ENCODE results near the gene MLN.

The MLN gene

DNA sequence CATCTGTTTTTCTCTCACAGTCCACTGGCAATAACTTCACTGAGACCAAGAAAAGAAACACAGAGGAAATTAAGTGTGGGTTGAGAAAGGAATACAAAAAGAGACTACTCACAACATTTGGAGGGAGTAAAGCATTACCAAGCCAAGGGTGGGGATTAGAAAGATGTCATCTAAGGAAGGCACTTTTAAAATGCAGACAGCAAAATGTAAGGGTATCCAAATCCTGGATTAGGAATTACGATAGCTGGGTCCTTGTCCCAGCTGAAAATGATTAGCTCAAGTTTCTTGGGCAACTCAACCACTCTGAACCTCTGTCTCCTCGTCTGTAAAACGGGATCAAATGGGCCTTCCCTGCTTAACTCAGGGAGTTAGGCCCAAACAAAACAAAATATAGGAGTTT is 17.1 kb downstream of the MLN start:
- no peak for DNase-seq (ENCODE audit: low read depth)
- TF ChIP-seq, protein P1, sequence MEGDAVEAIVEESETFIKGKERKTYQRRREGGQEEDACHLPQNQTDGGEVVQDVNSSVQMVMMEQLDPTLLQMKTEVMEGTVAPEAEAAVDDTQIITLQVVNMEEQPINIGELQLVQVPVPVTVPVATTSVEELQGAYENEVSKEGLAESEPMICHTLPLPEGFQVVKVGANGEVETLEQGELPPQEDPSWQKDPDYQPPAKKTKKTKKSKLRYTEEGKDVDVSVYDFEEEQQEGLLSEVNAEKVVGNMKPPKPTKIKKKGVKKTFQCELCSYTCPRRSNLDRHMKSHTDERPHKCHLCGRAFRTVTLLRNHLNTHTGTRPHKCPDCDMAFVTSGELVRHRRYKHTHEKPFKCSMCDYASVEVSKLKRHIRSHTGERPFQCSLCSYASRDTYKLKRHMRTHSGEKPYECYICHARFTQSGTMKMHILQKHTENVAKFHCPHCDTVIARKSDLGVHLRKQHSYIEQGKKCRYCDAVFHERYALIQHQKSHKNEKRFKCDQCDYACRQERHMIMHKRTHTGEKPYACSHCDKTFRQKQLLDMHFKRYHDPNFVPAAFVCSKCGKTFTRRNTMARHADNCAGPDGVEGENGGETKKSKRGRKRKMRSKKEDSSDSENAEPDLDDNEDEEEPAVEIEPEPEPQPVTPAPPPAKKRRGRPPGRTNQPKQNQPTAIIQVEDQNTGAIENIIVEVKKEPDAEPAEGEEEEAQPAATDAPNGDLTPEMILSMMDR (conservative IDR thresholded peaks at IDR 0.05; ENCODE audit: control insufficient read depth, insufficient read depth, low read depth, low read length) = no peak
- H3K4me3 ChIP-seq (ENCODE audit: control insufficient read depth, low read depth, low read length) = peak overlapping the region; percentile 64

DNA sequence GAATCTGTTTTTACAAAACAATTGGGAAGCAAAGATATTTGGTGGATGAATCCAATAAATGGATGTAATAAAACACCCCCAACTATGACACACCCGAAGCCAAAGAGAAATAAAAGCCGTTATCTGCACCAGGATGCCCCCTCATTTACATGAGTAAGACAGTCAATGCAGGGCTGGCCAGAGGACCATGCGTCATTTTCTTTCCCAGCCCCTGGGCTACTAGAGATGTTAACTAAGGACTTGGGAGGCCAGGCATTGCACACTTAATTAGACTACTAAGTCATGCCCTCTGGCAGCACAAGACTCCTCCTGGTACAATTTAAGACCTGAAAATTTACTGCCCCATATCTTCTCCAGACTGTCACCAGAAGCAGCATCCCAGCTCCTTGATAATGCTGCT is 18.0 kb downstream of the MLN start:
- TF ChIP-seq, protein P1 (conservative IDR thresholded peaks at IDR 0.05; ENCODE audit: control insufficient read depth, insufficient read depth, low read depth, low read length) = no peak
- H3K4me3 ChIP-seq (ENCODE audit: control insufficient read depth, low read depth, low read length) = no peak overlapping the region
- peak; percentile 91 for DNase-seq (ENCODE audit: low read depth)

DNA sequence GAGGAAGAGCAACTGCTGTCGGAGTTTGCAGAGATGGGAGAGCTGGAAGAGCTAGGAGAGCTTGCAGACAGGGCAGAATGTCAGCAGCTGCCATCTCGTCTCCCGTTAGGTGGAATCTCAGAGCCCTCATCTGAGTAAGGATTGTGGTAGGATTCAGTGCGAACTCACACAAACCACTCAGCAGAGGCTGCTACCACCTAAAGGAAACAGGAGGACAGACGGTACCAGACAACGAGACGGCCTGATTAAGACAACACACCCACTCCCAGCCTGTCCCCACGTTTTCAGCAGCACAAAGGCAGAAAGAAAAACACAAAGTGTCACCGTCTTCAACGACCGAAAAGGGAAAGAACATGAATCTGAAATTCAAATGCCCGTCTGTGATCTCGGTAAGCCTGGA is 19.0 kb downstream of the MLN start:
- TF ChIP-seq, protein P1 (conservative IDR thresholded peaks at IDR 0.05; ENCODE audit: control insufficient read depth, insufficient read depth, low read depth, low read length) = no peak
- DNase-seq (ENCODE audit: low read depth) = no peak
- no peak overlapping the region for H3K4me3 ChIP-seq (ENCODE audit: control insufficient read depth, low read depth, low read length)

DNA sequence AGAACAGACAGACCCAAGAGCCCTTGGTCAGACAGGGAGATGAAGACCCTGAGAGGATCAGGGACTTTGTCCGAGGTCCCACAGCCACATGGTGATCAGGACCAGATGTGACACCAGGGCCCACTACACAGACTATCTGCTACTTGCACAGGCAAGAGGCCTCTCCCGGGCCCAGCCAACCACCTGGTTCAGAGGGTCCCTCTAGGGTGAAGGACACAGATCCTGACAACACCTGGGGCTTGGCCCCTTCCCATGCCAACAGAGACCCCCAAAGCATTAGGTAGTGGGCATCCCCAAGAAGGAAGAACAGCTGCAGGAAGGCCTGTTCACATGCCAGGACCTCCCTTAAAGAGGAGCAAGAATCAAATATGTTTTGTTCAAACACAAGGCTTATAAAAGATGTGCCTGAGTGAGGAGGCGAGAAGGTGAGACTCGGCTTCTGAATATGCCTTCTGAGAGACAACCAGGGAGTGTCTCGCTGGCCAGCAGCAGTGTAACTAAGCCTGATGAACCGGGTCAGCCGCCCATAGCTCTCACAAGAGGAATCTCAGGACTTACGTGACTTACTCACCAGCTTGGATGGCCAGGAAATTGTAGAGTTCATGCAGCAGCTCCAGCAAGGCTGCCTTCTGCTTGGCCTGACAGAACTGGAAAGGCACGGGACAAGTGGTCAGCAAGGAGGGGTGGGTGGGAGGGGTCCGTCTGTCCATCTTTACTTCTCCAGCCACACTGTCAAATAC is 19.9 kb downstream of the MLN start:
- TF ChIP-seq, protein P1 (conservative IDR thresholded peaks at IDR 0.05; ENCODE audit: control insufficient read depth, insufficient read depth, low read depth, low read length) = no peak
- no peak overlapping the region for H3K4me3 ChIP-seq (ENCODE audit: control insufficient read depth, low read depth, low read length)
- DNase-seq (ENCODE audit: low read depth) = no peak

DNA sequence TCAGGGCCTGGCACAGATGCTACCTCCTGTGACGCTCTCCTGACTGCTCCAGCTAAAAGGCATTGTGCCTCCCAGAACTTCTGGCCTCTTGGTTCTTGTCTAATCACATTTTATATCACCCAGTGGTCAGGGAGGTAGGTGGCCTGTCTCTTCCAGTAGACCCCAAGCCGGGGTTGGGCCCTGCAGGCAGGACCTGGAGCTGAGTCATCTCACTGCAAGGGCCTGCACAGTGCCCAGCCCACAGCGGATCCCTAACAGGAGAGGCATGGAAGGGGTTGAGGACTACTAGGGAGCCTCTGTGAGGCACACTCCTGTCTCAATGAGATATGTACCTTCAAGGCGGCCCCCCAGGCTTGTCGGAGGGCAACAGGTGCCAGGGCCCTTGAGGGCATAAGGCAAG is 21.2 kb downstream of the MLN start:
- TF ChIP-seq, protein P1 (conservative IDR thresholded peaks at IDR 0.05; ENCODE audit: control insufficient read depth, insufficient read depth, low read depth, low read length) = no peak
- no peak overlapping the region for H3K4me3 ChIP-seq (ENCODE audit: control insufficient read depth, low read depth, low read length)
- DNase-seq (ENCODE audit: low read depth) = no peak

DNA sequence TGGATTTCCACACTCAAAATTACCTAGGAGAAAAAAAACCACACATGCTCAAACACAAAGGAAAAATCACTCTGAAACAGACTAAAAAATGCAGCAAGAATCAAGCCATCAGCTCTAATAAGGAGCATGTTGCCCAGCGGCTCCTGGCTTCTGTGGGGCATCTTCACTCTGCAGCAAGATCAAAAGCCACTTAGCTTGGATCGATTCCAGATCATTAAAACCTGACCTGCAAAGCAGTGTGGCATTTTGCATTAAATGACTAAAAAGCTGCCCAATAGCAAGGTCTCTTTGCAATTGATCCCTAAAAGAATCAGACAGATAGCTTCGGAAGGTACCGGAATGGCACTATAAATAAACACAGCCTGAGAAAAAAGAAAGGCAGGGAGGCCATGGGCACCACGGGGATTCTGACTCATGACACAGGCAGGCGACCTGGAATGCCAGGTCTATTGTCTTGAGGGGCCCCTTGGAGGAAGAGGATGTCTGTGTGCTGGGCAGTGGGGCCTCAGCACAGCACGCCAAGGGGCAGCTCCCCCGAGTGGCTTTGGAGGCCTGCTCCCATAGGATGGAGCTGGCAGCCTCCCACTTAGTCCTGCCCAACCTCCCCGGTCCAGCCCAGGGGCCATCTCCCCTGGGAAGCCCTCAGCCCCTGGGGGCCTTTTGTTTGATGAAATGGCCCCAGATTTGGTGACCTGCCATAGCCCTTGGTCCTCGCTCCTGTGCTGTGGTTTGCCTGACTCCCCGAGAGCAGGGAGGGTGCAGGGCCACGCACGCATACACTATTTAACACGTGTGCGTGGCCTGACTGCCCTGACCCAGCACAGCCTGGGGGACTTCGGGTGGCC is 22.4 kb downstream of the MLN start:
- no peak for DNase-seq (ENCODE audit: low read depth)
- TF ChIP-seq, protein P1 (conservative IDR thresholded peaks at IDR 0.05; ENCODE audit: control insufficient read depth, insufficient read depth, low read depth, low read length) = no peak
- no peak overlapping the region for H3K4me3 ChIP-seq (ENCODE audit: control insufficient read depth, low read depth, low read length)
